H9 (cell line): Measurements from ENCODE around the gene E2F4. TPM values are rescaled to one million over a fixed set of nuclear protein-coding genes. Genes with fewer than 3 reads are reported as not detected.

Experiments used
- DNase-seq: peaks from one replicate; pipeline ENCODE4 v3.0.0-alpha.2; 2017
- H2AFZ ChIP-seq: one replicate; pipeline ENCODE4 v1.6.1; 2013; ENCODE audit warnings: mild to moderate bottlenecking, low read length, control low read depth, moderate library complexity
- H2AK5ac ChIP-seq: 2 replicates; pipeline ENCODE4 v1.6.1; 2013; ENCODE audit warnings: low read length, control low read depth, mixed read lengths; ENCODE audit not compliant: insufficient read length
- H2BK120ac ChIP-seq: one replicate; pipeline ENCODE4 v1.6.1; 2013; ENCODE audit warnings: low read depth, mild to moderate bottlenecking, low read length, control low read depth, inconsistent platforms; ENCODE audit not compliant: poor library complexity, severe bottlenecking
- H2BK12ac ChIP-seq: 2 replicates; pipeline ENCODE4 v1.6.1; 2013; ENCODE audit warnings: low read length, control low read depth, mixed read lengths, low read depth; ENCODE audit not compliant: insufficient read length
- H2BK15ac ChIP-seq: 2 replicates; pipeline ENCODE4 v1.6.1; 2013; ENCODE audit warnings: low read depth, low read length, control low read depth
- H2BK20ac ChIP-seq: one replicate; pipeline ENCODE4 v1.6.1; 2013; ENCODE audit warnings: low read depth, mild to moderate bottlenecking, low read length, control low read depth, inconsistent platforms; ENCODE audit not compliant: poor library complexity, severe bottlenecking
- H2BK5ac ChIP-seq: 2 replicates; pipeline ENCODE4 v1.6.1; 2013; ENCODE audit warnings: low read length, control low read depth, mixed read lengths; ENCODE audit not compliant: insufficient read length
- H3K14ac ChIP-seq: 2 replicates; pipeline ENCODE4 v1.6.1; 2013; ENCODE audit warnings: low read length, control low read depth; ENCODE audit not compliant: insufficient read depth
- H3K18ac ChIP-seq: 2 replicates; pipeline ENCODE4 v1.6.1; 2013; ENCODE audit warnings: low read depth, mild to moderate bottlenecking, mixed read lengths, low read length, control low read depth; ENCODE audit not compliant: insufficient read length
- H3K23ac ChIP-seq: 2 replicates; pipeline ENCODE4 v1.6.1; 2013; ENCODE audit warnings: low read length, control low read depth, mixed read lengths, low read depth; ENCODE audit not compliant: insufficient read length
- H3K23me2 ChIP-seq: 2 replicates; pipeline ENCODE4 v1.6.1; 2013; ENCODE audit warnings: low read depth, mild to moderate bottlenecking, mixed read lengths, low read length, control low read depth; ENCODE audit not compliant: insufficient read length, poor library complexity, severe bottlenecking
- H3K27ac ChIP-seq: 2 replicates; pipeline ENCODE4 v1.5.1; 2013; ENCODE audit warnings: low read length, control low read depth, mixed read lengths, low read depth; ENCODE audit not compliant: insufficient read length
- H3K27me3 ChIP-seq: 2 replicates; pipeline ENCODE4 v1.6.1; 2013; ENCODE audit warnings: low read length, control low read depth, inconsistent platforms; ENCODE audit not compliant: insufficient read depth
- H3K4ac ChIP-seq: 2 replicates; pipeline ENCODE4 v1.6.1; 2013; ENCODE audit warnings: low read depth, mild to moderate bottlenecking, control low read depth, inconsistent platforms, low read length, moderate library complexity
- H3K4me1 ChIP-seq: 2 replicates; pipeline ENCODE4 v1.6.1; 2013; ENCODE audit warnings: low read length, control low read depth, inconsistent platforms; ENCODE audit not compliant: insufficient read depth
- H3K4me2 ChIP-seq: 2 replicates; pipeline ENCODE4 v1.6.1; 2013; ENCODE audit warnings: low read length, control low read depth, mixed read lengths; ENCODE audit not compliant: insufficient read length, insufficient read depth
- H3K56ac ChIP-seq: 2 replicates; pipeline ENCODE4 v1.6.1; 2013; ENCODE audit warnings: low read depth, mild to moderate bottlenecking, mixed read lengths, low read length, control low read depth; ENCODE audit not compliant: insufficient read length
- H3K79me1 ChIP-seq: 2 replicates; pipeline ENCODE4 v1.6.1; 2013; ENCODE audit warnings: low read depth, mild to moderate bottlenecking, moderate library complexity, low read length, control low read depth, inconsistent platforms; ENCODE audit not compliant: insufficient read depth, poor library complexity, severe bottlenecking
- H3K79me2 ChIP-seq: 2 replicates; pipeline ENCODE4 v1.6.1; 2013; ENCODE audit warnings: low read length, control low read depth, inconsistent platforms; ENCODE audit not compliant: insufficient read depth
- H3K9ac ChIP-seq: 2 replicates; pipeline ENCODE4 v1.6.1; 2013; ENCODE audit warnings: low read length, control low read depth, mixed read lengths; ENCODE audit not compliant: insufficient read length; ENCODE audit errors: extremely low read depth
- H3K9me3 ChIP-seq: one replicate; pipeline ENCODE4 v1.6.1; 2013; ENCODE audit warnings: low read depth, low read length, inconsistent platforms; ENCODE audit not compliant: control insufficient read depth
- H3T11ph ChIP-seq: one replicate; pipeline ENCODE4 v1.6.1; 2013; ENCODE audit warnings: mild to moderate bottlenecking, low read length, control low read depth, inconsistent platforms
- H4K20me1 ChIP-seq: one replicate; pipeline ENCODE4 v1.6.1; 2013; ENCODE audit not compliant: control insufficient read depth, insufficient read length, insufficient read depth
- H4K5ac ChIP-seq: 2 replicates; pipeline ENCODE4 v1.6.1; 2013; ENCODE audit warnings: low read depth, mild to moderate bottlenecking, mixed read lengths, low read length, control low read depth; ENCODE audit not compliant: insufficient read length
- H4K8ac ChIP-seq: replicated peaks from 2 replicates; pipeline ENCODE4 v1.6.1; 2013; ENCODE audit warnings: low read length, control low read depth, mixed read lengths, low read depth; ENCODE audit not compliant: insufficient read length
- H4K91ac ChIP-seq: 2 replicates; pipeline ENCODE4 v1.6.1; 2013; ENCODE audit warnings: low read depth, mild to moderate bottlenecking, moderate library complexity, mixed read lengths, low read length, control low read depth; ENCODE audit not compliant: insufficient read length
- H3K27ac Mint-ChIP-seq, 3 experiments: 2 replicates in 2 of 3; 3 replicates in 1 of 3; pipeline ENCODE4 v1.8.0; 2020 to 2021; ENCODE audit warnings: mixed read lengths in 3 of 3, mild to moderate bottlenecking in 1 of 3, moderate library complexity in 1 of 3
- H3K27me3 Mint-ChIP-seq: 2 replicates; pipeline ENCODE4 v1.8.0; 2021; ENCODE audit warnings: low read depth, mild to moderate bottlenecking, moderate library complexity, mixed read lengths
- H3K36me3 Mint-ChIP-seq, 3 experiments: 2 replicates in 2 of 3; 3 replicates in 1 of 3; pipeline ENCODE4 v1.8.0; 2020 to 2021; ENCODE audit warnings: low read depth in 3 of 3, mixed read lengths in 3 of 3; ENCODE audit not compliant: insufficient read depth in 1 of 3
- H3K4me1 Mint-ChIP-seq, 2 experiments: 2 replicates each; pipeline ENCODE4 v1.8.0; 2020; ENCODE audit warnings: mixed read lengths in 2 of 2
- H3K4me3 Mint-ChIP-seq, 2 experiments: 2 replicates in 1 of 2; 3 replicates in 1 of 2; pipeline ENCODE4 v1.8.0; 2020 to 2021; ENCODE audit warnings: mild to moderate bottlenecking in 2 of 2, mixed read lengths in 2 of 2, moderate library complexity in 1 of 2
- H3K9me3 Mint-ChIP-seq, 2 experiments: 2 replicates in 1 of 2; 3 replicates in 1 of 2; pipeline ENCODE4 v1.8.0; 2020; ENCODE audit warnings: mild to moderate bottlenecking in 2 of 2, mixed read lengths in 2 of 2, moderate library complexity in 1 of 2
- CTCF ChIP-seq: fragments of 200-600 bp; sonication (generic); conservative IDR thresholded peaks from 3 replicates; pipeline ENCODE4 v1.8.0; 2021; ENCODE audit warnings: antibody characterized with exemption, mild to moderate bottlenecking
- WGBS: extraction: QIAGEN DNeasy Blood & Tissue Kit; methylation state at CpG from one replicate; pipeline ENCODE4 v1.1.7; 2013; ENCODE audit warnings: missing lambda C conversion rate, low lambda C conversion rate, mixed read lengths; ENCODE audit not compliant: insufficient read length; ENCODE audit errors: extremely low coverage; 5-methylcytosine and 5-hydroxymethylcytosine counted together
- total RNA-seq: library from RNA; stranded (reverse); gene quantifications from 2 replicates; pipeline ENCODE4 v1.2.1, GENCODE V29; 2021

E2F4 gene
- total RNA-seq, 1 experiment from 2014 or later = 116 TPM

- Histone ChIP-seq H3K4me2 (no peak overlapping the region), H4K5ac (no peak overlapping the region), H4K20me1 (no peaks in the 10 kb centered on the region), H3K79me2 (peaks cover 5% of the 10 kb centered on the region; the same call in 1 of the 2 replicates), H2BK5ac (no peak overlapping the region), H3K14ac (no peak overlapping the region), H3K4me1 (peaks cover 4% of the 10 kb centered on the region), H2BK12ac (no peak overlapping the region), H3T11ph (no peak overlapping the region), H2AFZ (no peak overlapping the region), H3K79me1 (peaks cover 3% of the 10 kb centered on the region), H3K23me2 (peaks cover 15% of the 10 kb centered on the region), H3K18ac (no peak overlapping the region), H3K9ac (no peak overlapping the region), H3K27ac (no peak overlapping the region), H2BK20ac (no peak overlapping the region), H2BK120ac (no peak overlapping the region), H3K4ac (no peak overlapping the region), H4K8ac (no peak overlapping the region), H3K56ac (no peak overlapping the region), H2AK5ac (no peak overlapping the region), H4K91ac (no peak overlapping the region), H3K27me3 (no peaks in the 10 kb centered on the region), H2BK15ac (no peak overlapping the region), H3K9me3 (no peaks in the 10 kb centered on the region), H3K23ac (no peak overlapping the region)
- Mint-ChIP-seq H3K9me3 (no peaks in the 10 kb centered on the region; a peak in 1 of 5 replicates), H3K4me1 (peaks cover 17 to 20% of the 10 kb centered on the region in 2 experiments), H3K36me3 (peaks cover 25 to 72% (median 57%) of the 10 kb centered on the region in 3 experiments; a peak in 6 of 7 replicates), H3K4me3 (peak overlapping the region in 1 of 2 experiments; percentile 35; a peak in 1 of 5 replicates), H3K27ac (no peak overlapping the region; a peak in 1 of 7 replicates), H3K27me3 (peaks cover 7% of the 10 kb centered on the region)
- no peak for TF ChIP-seq CTCF
- DNase-seq = no peak
- no CpG with 5 or more reads among the region's 32 CpGs for WGBS
Observed at GRCh38 chr16:67229906-67230808, 38.2 kb downstream of the E2F4 start.
